HCT116 (cell line): Measurements from ENCODE around the gene DOK6. TPM values are rescaled to one million over a fixed set of nuclear protein-coding genes. Genes with fewer than 3 reads are reported as not detected.

Experiments used
- ATAC-seq: fragments of 200-7000 bp; cut with Tn5 transposase; 2 replicates; pipeline ENCODE4 v1.9.1; 2020; ENCODE audit warnings: mild to moderate bottlenecking, moderate library complexity
- BruUV-seq: library from RNA; stranded (reverse); fragments of 400-500 nt; replicated peaks from 2 replicates; lab custom pipeline; 2021; lab: Mats Ljungman, UMichigan
- CTCF ChIA-PET: fragments of 300-600 bp; sonication (Branson Sonifier 250); formaldehyde crosslinking; loops from one replicate; lab custom pipeline; 2021; ENCODE audit warnings: antibody characterized with exemption; lab: Charles Lee
- POLR2A ChIA-PET: fragments of 300-600, 350-600 bp; sonication (Branson Sonifier 250); formaldehyde crosslinking; loops from one replicate; lab custom pipeline; 2021; ENCODE audit warnings: antibody characterized with exemption; lab: Charles Lee
- RAD21 ChIA-PET, 2 experiments: fragments of 300-600 bp; sonication (Branson Sonifier 250); formaldehyde crosslinking; loops; one replicate each; lab custom pipeline; 2023; ENCODE audit warnings: low total read pairs in 2 of 2; ENCODE audit not compliant: uncharacterized antibody in 2 of 2, unreplicated experiment in 2 of 2, low non-redundant PET in 1 of 2; lab: Charles Lee
- DNase-seq: peaks from one replicate; pipeline ENCODE4 v3.0.0-alpha.2; 2010; ENCODE audit warnings: low read depth, low spot score
- H2AFZ ChIP-seq: fragments of 200-600 bp; shearing (Covaris generic), sonication (generic); 2 replicates; pipeline ENCODE4 v1.6.1; 2017; ENCODE audit warnings: low read depth, mixed run types, mixed read lengths, antibody characterized with exemption, low read length; ENCODE audit not compliant: poor library complexity, severe bottlenecking
- H3K27ac ChIP-seq: 2 replicates; pipeline ENCODE4 v1.5.1; 2012; ENCODE audit warnings: low read depth, low read length
- H3K27me3 ChIP-seq: fragments of 200-600 bp; sonication (generic); 2 replicates; pipeline ENCODE4 v1.6.1; 2016; ENCODE audit warnings: mixed run types, low read length, mixed read lengths; ENCODE audit not compliant: insufficient read depth
- H3K36me3 ChIP-seq, 2 experiments: fragments of 200-500 bp in 1 of 2; fragments of 200-600 bp in 1 of 2; sonication (Bioruptor generic) in 1 of 2; sonication (generic) in 1 of 2; 2 replicates each; pipeline versions ENCODE4 v1.5.1 to v1.6.1; 2014 to 2016; ENCODE audit warnings: low read length in 2 of 2, inconsistent platforms in 1 of 2, mixed read lengths in 1 of 2, mixed run types in 1 of 2; ENCODE audit not compliant: insufficient read depth in 2 of 2, control insufficient read depth in 1 of 2
- H3K4me1 ChIP-seq, 2 experiments: fragments of 200-600 bp in 1 of 2; sonication (generic) in 1 of 2; 2 replicates each; pipeline versions ENCODE4 v1.5.1 to v1.6.1; 2012 to 2017; ENCODE audit warnings: low read length in 2 of 2, inconsistent platforms in 1 of 2, mild to moderate bottlenecking in 1 of 2, mixed read lengths in 1 of 2, mixed run types in 1 of 2, moderate library complexity in 1 of 2; ENCODE audit not compliant: insufficient read depth in 2 of 2, control insufficient read depth in 1 of 2
- H3K4me2 ChIP-seq: fragments of 200-600 bp; sonication (generic); 2 replicates; pipeline ENCODE4 v1.6.1; 2017; ENCODE audit warnings: mixed run types, low read length, mixed read lengths
- H3K4me3 ChIP-seq, 2 experiments: fragments of 200-600 bp in 1 of 2; sonication (generic) in 1 of 2; replicated peaks in 1 of 2; 2 replicates each; pipeline ENCODE4 v1.5.1; 2011 to 2016; ENCODE audit warnings: low read length in 2 of 2, control low read depth in 1 of 2, low read depth in 1 of 2, mild to moderate bottlenecking in 1 of 2, mixed read lengths in 1 of 2, mixed run types in 1 of 2
- H3K79me2 ChIP-seq: fragments of 200-600 bp; sonication (generic); 2 replicates; pipeline ENCODE4 v1.6.1; 2017; ENCODE audit warnings: mild to moderate bottlenecking, mixed run types, low read length, moderate library complexity, mixed read lengths; ENCODE audit not compliant: insufficient read depth
- H3K9ac ChIP-seq: fragments of 200-600 bp; sonication (generic); 2 replicates; pipeline ENCODE4 v1.6.1; 2016; ENCODE audit warnings: low read length, mixed read lengths
- H3K9me2 ChIP-seq: fragments of 200-600 bp; sonication (generic), shearing (Covaris generic); 2 replicates; pipeline ENCODE4 v1.6.1; 2017; ENCODE audit warnings: mixed run types, mild to moderate bottlenecking, moderate library complexity; ENCODE audit not compliant: insufficient read depth
- H3K9me3 ChIP-seq, 2 experiments: fragments of 200-500 bp in 1 of 2; fragments of 200-600 bp in 1 of 2; sonication (Bioruptor generic) in 1 of 2; sonication (generic) in 1 of 2; 2 replicates each; pipeline ENCODE4 v1.6.1; 2014 to 2017; ENCODE audit warnings: low read length in 2 of 2, mixed read lengths in 2 of 2, inconsistent platforms in 1 of 2, low read depth in 1 of 2, mild to moderate bottlenecking in 1 of 2, mixed run types in 1 of 2, moderate library complexity in 1 of 2; ENCODE audit not compliant: control insufficient read depth in 1 of 2, insufficient read depth in 1 of 2
- H4K20me1 ChIP-seq: fragments of 200-600 bp; sonication (generic), shearing (Covaris generic); 2 replicates; pipeline ENCODE4 v1.6.1; 2017; ENCODE audit warnings: mixed run types, mild to moderate bottlenecking, moderate library complexity; ENCODE audit not compliant: insufficient read depth
- CBX3 ChIP-seq: IDR thresholded peaks from 2 replicates; pipeline ENCODE4 v1.6.1; 2012; ENCODE audit warnings: low read depth
- ELF1 ChIP-seq: IDR thresholded peaks from 2 replicates; pipeline ENCODE4 v1.6.1; 2012; ENCODE audit warnings: low read depth, borderline replicate concordance
- FOSL1 ChIP-seq: IDR thresholded peaks from 2 replicates; pipeline ENCODE4 v1.6.1; 2012; ENCODE audit warnings: low read depth
- JUND ChIP-seq: IDR thresholded peaks from 2 replicates; pipeline ENCODE4 v1.6.1; 2012
- POLR2A ChIP-seq: IDR thresholded peaks from 2 replicates; pipeline ENCODE4 v1.7.0; 2011; ENCODE audit warnings: borderline replicate concordance; ENCODE audit not compliant: insufficient read depth, insufficient read length; ENCODE audit errors: extremely low read depth
- POLR2AphosphoS5 ChIP-seq: IDR thresholded peaks from 2 replicates; pipeline ENCODE4 v1.6.1; 2011; ENCODE audit warnings: mild to moderate bottlenecking, low read depth, low read length, moderate library complexity
- RAD21 ChIP-seq: IDR thresholded peaks from 2 replicates; pipeline ENCODE4 v1.6.1; 2012; ENCODE audit warnings: low read depth, mild to moderate bottlenecking
- SIN3A ChIP-seq: IDR thresholded peaks from 2 replicates; pipeline ENCODE4 v1.6.1; 2012; ENCODE audit warnings: low read depth
- SP1 ChIP-seq: IDR thresholded peaks from 2 replicates; pipeline ENCODE4 v1.6.1; 2012; ENCODE audit warnings: low read depth
- TCF7L2 ChIP-seq: IDR thresholded peaks from 2 replicates; pipeline ENCODE4 v1.7.0; 2011; ENCODE audit warnings: borderline replicate concordance, inconsistent platforms; ENCODE audit not compliant: insufficient read depth, insufficient read length; ENCODE audit errors: extremely low read depth
- YY1 ChIP-seq: IDR thresholded peaks from 2 replicates; pipeline ENCODE4 v1.6.1; 2011; ENCODE audit warnings: low read length, low read depth, moderate library complexity, mild to moderate bottlenecking; ENCODE audit not compliant: insufficient replicate concordance; ENCODE audit errors: extremely low read depth
- ZFX ChIP-seq: fragments of 450-650 bp; IDR thresholded peaks from 2 replicates; pipeline ENCODE4 v1.6.1; 2017
- ZNF274 ChIP-seq: fragments of 200-500 bp; sonication (Bioruptor generic); IDR thresholded peaks from 2 replicates; pipeline ENCODE4 v1.6.1; 2014; ENCODE audit warnings: mild to moderate bottlenecking, low read depth, low read length, inconsistent platforms
- intact Hi-C: fragments of 100-400 bp; cut with micrococcal nuclease; formaldehyde crosslinking; loops from 2 replicates; pipeline ENCODE4 v1.10.0; 2022
- total RNA-seq: library from RNA; stranded (reverse); gene quantifications from one replicate; pipeline ENCODE4 v1.2.1, GENCODE V29; 2021; ENCODE audit not compliant: unreplicated experiment
- TF ChIP-seq, protein P1 (sequence below): IDR thresholded peaks from 2 replicates; pipeline ENCODE4 v1.6.1; 2012; ENCODE audit warnings: low read depth
- TF ChIP-seq, protein P2 (sequence below), 3 experiments: fragments of 200-600 bp in 1 of 3; sonication (generic) in 1 of 3; IDR thresholded peaks in 2 of 3; conservative IDR thresholded peaks in 1 of 3; 2 replicates each; pipeline ENCODE4 v1.5.1; 2012 to 2017; ENCODE audit warnings: low read depth in 2 of 3, low read length in 2 of 3, antibody characterized with exemption in 1 of 3, borderline replicate concordance in 1 of 3, control low read depth in 1 of 3, mild to moderate bottlenecking in 1 of 3, mixed read lengths in 1 of 3, mixed run types in 1 of 3, moderate library complexity in 1 of 3; ENCODE audit not compliant: insufficient read depth in 1 of 3
- TF ChIP-seq, protein P3 (sequence below): IDR thresholded peaks from 2 replicates; pipeline ENCODE4 v1.6.1; 2011; ENCODE audit warnings: mild to moderate bottlenecking, low read length, moderate library complexity; ENCODE audit not compliant: insufficient replicate concordance; ENCODE audit errors: extremely low read depth
- TF ChIP-seq, protein P4 (sequence below): IDR thresholded peaks from 2 replicates; pipeline ENCODE4 v1.6.1; 2012

Gene DOK6
- total RNA-seq, 1 experiment from 2014 or later: not detected

DNA sequence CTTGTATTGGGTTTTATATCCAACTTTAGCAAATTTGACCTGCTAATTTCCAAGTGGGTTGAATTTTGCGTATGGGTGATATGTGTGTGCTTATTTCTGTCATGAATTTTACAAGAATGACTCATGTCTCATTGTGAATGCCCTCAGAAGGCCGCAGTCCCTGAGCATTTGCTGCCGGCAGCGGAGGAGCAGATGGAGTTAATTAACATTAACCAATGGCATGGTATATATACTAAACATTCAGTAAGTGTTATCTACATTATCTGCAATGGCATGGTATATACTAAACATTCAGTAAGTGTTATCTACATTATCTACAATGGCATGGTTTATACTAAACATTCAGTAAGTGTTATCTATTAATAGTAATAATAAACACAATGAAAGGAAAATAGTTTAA, 90.1 kb downstream of the DOK6 start:
- BruUV-seq: no TSS peak
- H4K20me1 ChIP-seq: no peaks in the 10 kb centered on the region
- H3K4me3 ChIP-seq: no peak overlapping the region
- peaks cover 0 to 5% of the 10 kb centered on the region in 2 experiments; a peak in 2 of 4 replicates for H3K9me3 ChIP-seq
- no peaks in the 10 kb centered on the region for H3K36me3 ChIP-seq
- no peak for DNase-seq
- no peaks in the 10 kb centered on the region for H3K9me2 ChIP-seq
- no peaks in the 10 kb centered on the region for H3K27me3 ChIP-seq
- ChIA-PET POLR2A (no interaction called here), RAD21 (no interaction called here)
- intact Hi-C loops: no loop called here
- H3K4me2 ChIP-seq: no peak overlapping the region
- no peak for TF ChIP-seq POLR2AphosphoS5
- TF ChIP-seq CBX3: no peak
- TF ChIP-seq, protein P1, sequence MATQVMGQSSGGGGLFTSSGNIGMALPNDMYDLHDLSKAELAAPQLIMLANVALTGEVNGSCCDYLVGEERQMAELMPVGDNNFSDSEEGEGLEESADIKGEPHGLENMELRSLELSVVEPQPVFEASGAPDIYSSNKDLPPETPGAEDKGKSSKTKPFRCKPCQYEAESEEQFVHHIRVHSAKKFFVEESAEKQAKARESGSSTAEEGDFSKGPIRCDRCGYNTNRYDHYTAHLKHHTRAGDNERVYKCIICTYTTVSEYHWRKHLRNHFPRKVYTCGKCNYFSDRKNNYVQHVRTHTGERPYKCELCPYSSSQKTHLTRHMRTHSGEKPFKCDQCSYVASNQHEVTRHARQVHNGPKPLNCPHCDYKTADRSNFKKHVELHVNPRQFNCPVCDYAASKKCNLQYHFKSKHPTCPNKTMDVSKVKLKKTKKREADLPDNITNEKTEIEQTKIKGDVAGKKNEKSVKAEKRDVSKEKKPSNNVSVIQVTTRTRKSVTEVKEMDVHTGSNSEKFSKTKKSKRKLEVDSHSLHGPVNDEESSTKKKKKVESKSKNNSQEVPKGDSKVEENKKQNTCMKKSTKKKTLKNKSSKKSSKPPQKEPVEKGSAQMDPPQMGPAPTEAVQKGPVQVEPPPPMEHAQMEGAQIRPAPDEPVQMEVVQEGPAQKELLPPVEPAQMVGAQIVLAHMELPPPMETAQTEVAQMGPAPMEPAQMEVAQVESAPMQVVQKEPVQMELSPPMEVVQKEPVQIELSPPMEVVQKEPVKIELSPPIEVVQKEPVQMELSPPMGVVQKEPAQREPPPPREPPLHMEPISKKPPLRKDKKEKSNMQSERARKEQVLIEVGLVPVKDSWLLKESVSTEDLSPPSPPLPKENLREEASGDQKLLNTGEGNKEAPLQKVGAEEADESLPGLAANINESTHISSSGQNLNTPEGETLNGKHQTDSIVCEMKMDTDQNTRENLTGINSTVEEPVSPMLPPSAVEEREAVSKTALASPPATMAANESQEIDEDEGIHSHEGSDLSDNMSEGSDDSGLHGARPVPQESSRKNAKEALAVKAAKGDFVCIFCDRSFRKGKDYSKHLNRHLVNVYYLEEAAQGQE: no peak
- no peak for TF ChIP-seq TCF7L2
- no peak for TF ChIP-seq YY1
- TF ChIP-seq, protein P2, sequence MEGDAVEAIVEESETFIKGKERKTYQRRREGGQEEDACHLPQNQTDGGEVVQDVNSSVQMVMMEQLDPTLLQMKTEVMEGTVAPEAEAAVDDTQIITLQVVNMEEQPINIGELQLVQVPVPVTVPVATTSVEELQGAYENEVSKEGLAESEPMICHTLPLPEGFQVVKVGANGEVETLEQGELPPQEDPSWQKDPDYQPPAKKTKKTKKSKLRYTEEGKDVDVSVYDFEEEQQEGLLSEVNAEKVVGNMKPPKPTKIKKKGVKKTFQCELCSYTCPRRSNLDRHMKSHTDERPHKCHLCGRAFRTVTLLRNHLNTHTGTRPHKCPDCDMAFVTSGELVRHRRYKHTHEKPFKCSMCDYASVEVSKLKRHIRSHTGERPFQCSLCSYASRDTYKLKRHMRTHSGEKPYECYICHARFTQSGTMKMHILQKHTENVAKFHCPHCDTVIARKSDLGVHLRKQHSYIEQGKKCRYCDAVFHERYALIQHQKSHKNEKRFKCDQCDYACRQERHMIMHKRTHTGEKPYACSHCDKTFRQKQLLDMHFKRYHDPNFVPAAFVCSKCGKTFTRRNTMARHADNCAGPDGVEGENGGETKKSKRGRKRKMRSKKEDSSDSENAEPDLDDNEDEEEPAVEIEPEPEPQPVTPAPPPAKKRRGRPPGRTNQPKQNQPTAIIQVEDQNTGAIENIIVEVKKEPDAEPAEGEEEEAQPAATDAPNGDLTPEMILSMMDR (IDR thresholded peaks at IDR 0.05 in 2 of 3, conservative IDR thresholded peaks at IDR 0.05 in 1 of 3; ENCODE audit: borderline replicate concordance in 1 of 3, insufficient read depth in 1 of 3, low read depth in 2 of 3, low read length in 2 of 3): no peak
- no peak for TF ChIP-seq SIN3A
- TF ChIP-seq, protein P3, sequence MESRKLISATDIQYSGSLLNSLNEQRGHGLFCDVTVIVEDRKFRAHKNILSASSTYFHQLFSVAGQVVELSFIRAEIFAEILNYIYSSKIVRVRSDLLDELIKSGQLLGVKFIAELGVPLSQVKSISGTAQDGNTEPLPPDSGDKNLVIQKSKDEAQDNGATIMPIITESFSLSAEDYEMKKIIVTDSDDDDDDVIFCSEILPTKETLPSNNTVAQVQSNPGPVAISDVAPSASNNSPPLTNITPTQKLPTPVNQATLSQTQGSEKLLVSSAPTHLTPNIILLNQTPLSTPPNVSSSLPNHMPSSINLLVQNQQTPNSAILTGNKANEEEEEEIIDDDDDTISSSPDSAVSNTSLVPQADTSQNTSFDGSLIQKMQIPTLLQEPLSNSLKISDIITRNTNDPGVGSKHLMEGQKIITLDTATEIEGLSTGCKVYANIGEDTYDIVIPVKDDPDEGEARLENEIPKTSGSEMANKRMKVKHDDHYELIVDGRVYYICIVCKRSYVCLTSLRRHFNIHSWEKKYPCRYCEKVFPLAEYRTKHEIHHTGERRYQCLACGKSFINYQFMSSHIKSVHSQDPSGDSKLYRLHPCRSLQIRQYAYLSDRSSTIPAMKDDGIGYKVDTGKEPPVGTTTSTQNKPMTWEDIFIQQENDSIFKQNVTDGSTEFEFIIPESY: no peak
- TF ChIP-seq, protein P4, sequence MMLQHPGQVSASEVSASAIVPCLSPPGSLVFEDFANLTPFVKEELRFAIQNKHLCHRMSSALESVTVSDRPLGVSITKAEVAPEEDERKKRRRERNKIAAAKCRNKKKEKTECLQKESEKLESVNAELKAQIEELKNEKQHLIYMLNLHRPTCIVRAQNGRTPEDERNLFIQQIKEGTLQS: no peak
- TF ChIP-seq ELF1: no peak
- no peak for TF ChIP-seq ZNF274
- no peak for TF ChIP-seq POLR2A
- TF ChIP-seq RAD21: no peak
- no peak for TF ChIP-seq SP1
- TF ChIP-seq ZFX: no peak
- TF ChIP-seq FOSL1: no peak
- no peak for TF ChIP-seq JUND
- TF ChIP-seq, all 23 proteins: peak for 0
- Histone ChIP-seq H3K27ac (no peak overlapping the region), H2AFZ (no peak overlapping the region), H3K79me2 (no peaks in the 10 kb centered on the region), H3K9ac (no peak overlapping the region), H3K4me1 (no peaks in the 10 kb centered on the region)
- ATAC-seq: no peak
- CTCF ChIA-PET: no interaction called here
